GM12878 (cell line): Measurements from ENCODE around the gene RPL19. TPM values are rescaled to one million over a fixed set of nuclear protein-coding genes. Genes with fewer than 3 reads are reported as not detected.

Experiments
- ATAC-seq: fragments of 200-7000 bp; cut with Tn5 transposase; 3 replicates; pipeline ENCODE4 v1.9.1; 2020; ENCODE audit warnings: mild to moderate bottlenecking, moderate library complexity
- Bru-seq: library from RNA; stranded (reverse); fragments of 400-500 nt; gene quantifications from one replicate; lab custom pipeline; 2021; lab: Mats Ljungman, UMichigan
- BruChase-seq, 2 experiments: library from RNA; stranded (reverse); fragments of 400-500 nt; gene quantifications; one replicate each; lab custom pipeline; 2021; lab: Mats Ljungman, UMichigan
- BruUV-seq: library from RNA; stranded (reverse); fragments of 400-500 nt; replicated peaks from 2 replicates; lab custom pipeline; 2021; lab: Mats Ljungman, UMichigan
- CTCF ChIA-PET: fragments of 300-600 bp; sonication (Branson Sonifier 250); formaldehyde crosslinking; extraction: SDS; loops from one replicate; lab custom pipeline; 2021; ENCODE audit warnings: inconsistent platforms; lab: Yijun Ruan, JAX
- POLR2A ChIA-PET: fragments of 350-600 bp; formaldehyde crosslinking; extraction: SDS; loops from one replicate; lab custom pipeline; 2021; ENCODE audit warnings: inconsistent platforms; lab: Charles Lee
- RAD21 ChIA-PET: fragments of 300-600 bp; sonication (Branson Sonifier 250); formaldehyde crosslinking; loops from one replicate; lab custom pipeline; 2023; ENCODE audit warnings: antibody characterized with exemption; ENCODE audit not compliant: unreplicated experiment; lab: Charles Lee
- SMC1A ChIA-PET: fragments of 300-600 bp; sonication (Branson Sonifier 250); formaldehyde crosslinking; loops from one replicate; lab custom pipeline; 2023; ENCODE audit not compliant: unreplicated experiment, uncharacterized antibody; lab: Charles Lee
- DNase-seq: peaks from one replicate; pipeline ENCODE4 v3.0.0-alpha.2; 2011; ENCODE audit warnings: low read depth, low spot score
- FAIRE-seq: peaks from 3 replicates; lab custom pipeline; 2011; peaks lifted over from hg19 to GRCh38; lab: Jason Lieb, UNC
- H2AFZ ChIP-seq: 2 replicates; pipeline ENCODE4 v1.6.0; 2011; ENCODE audit warnings: low read depth, low read length, control low read depth; ENCODE audit not compliant: control insufficient read depth
- H3K27ac ChIP-seq: 2 replicates; pipeline ENCODE4 v1.5.1; 2011; ENCODE audit warnings: control low read depth; ENCODE audit not compliant: control insufficient read depth, insufficient read depth
- H3K27me3 ChIP-seq, 2 experiments: replicated peaks in 1 of 2; 2 replicates each; pipeline versions ENCODE4 v1.6.0 to v1.6.1; 2011; ENCODE audit warnings: low read length in 1 of 2; ENCODE audit not compliant: control insufficient read depth in 2 of 2, insufficient read depth in 2 of 2
- H3K36me3 ChIP-seq, 2 experiments: 2 replicates each; pipeline ENCODE4 v1.5.1; 2011; ENCODE audit warnings: low read length in 1 of 2; ENCODE audit not compliant: control insufficient read depth in 2 of 2, insufficient read depth in 2 of 2
- H3K4me1 ChIP-seq: 2 replicates; pipeline ENCODE4 v1.6.1; 2011; ENCODE audit warnings: mild to moderate bottlenecking, low read length, moderate library complexity, mixed read lengths; ENCODE audit not compliant: control insufficient read depth, insufficient read depth
- H3K4me2 ChIP-seq: 2 replicates; pipeline ENCODE4 v1.6.0; 2011; ENCODE audit warnings: control low read depth; ENCODE audit not compliant: control insufficient read depth, insufficient read depth
- H3K4me3 ChIP-seq: fragments of 200-600 bp; sonication (generic); 2 replicates; pipeline ENCODE4 v1.5.1; 2016
- H3K79me2 ChIP-seq: 2 replicates; pipeline ENCODE4 v1.6.0; 2011; ENCODE audit warnings: low read length; ENCODE audit not compliant: control insufficient read depth, insufficient read depth
- H3K9ac ChIP-seq: 2 replicates; pipeline ENCODE4 v1.8.0; 2011; ENCODE audit warnings: low read length, control low read depth, mixed read lengths; ENCODE audit not compliant: control insufficient read depth, insufficient read depth
- H3K9me3 ChIP-seq: replicated peaks from 3 replicates; pipeline ENCODE4 v1.5.1; 2011; ENCODE audit warnings: mild to moderate bottlenecking, low read length; ENCODE audit not compliant: control insufficient read depth, insufficient read depth
- H4K20me1 ChIP-seq: 2 replicates; pipeline ENCODE4 v1.6.0; 2011; ENCODE audit not compliant: control insufficient read depth, insufficient read depth
- ASH2L ChIP-seq: fragments of 300-600, 200-600 bp; sonication (generic); IDR thresholded peaks from 2 replicates; pipeline ENCODE4 v1.6.1; 2017; ENCODE audit warnings: low read depth, mild to moderate bottlenecking, borderline replicate concordance
- BHLHE40 ChIP-seq, 2 experiments: fragments of 450-650 bp in 1 of 2; IDR thresholded peaks; 2 replicates each; pipeline ENCODE4 v1.6.1; 2011 to 2017; ENCODE audit warnings: low read depth in 2 of 2, borderline replicate concordance in 1 of 2, improper control_type of control experiment in 1 of 2, low read length in 1 of 2, mild to moderate bottlenecking in 1 of 2
- CBFB ChIP-seq: IDR thresholded peaks from 2 replicates; pipeline ENCODE4 v1.6.1; 2016; ENCODE audit warnings: antibody characterized with exemption, low read depth
- CHD1 ChIP-seq: IDR thresholded peaks from 2 replicates; pipeline ENCODE4 v1.6.1; 2012; ENCODE audit warnings: low read depth, low read length, improper control_type of control experiment
- EZH2 ChIP-seq: IDR thresholded peaks from 2 replicates; pipeline ENCODE4 v1.6.1; 2012; ENCODE audit warnings: low read depth, mild to moderate bottlenecking, control low read depth, inconsistent platforms, low read length, borderline replicate concordance; ENCODE audit not compliant: control insufficient read depth
- IKZF1 ChIP-seq: fragments of 450-650 bp; conservative IDR thresholded peaks from 2 replicates; pipeline ENCODE4 v1.6.1; 2017; ENCODE audit warnings: antibody characterized with exemption, mild to moderate bottlenecking
- KDM1A ChIP-seq: fragments of 200-600 bp; sonication (generic); IDR thresholded peaks from 2 replicates; pipeline ENCODE4 v1.6.1; 2016; ENCODE audit warnings: borderline replicate concordance
- MEF2B ChIP-seq: fragments of 450-650 bp; IDR thresholded peaks from 2 replicates; pipeline ENCODE4 v1.6.1; 2018; ENCODE audit warnings: mild to moderate bottlenecking, moderate library complexity; ENCODE audit not compliant: partially characterized antibody, poor library complexity, severe bottlenecking
- MYC ChIP-seq: IDR thresholded peaks from 2 replicates; pipeline ENCODE4 v1.6.1; 2011; ENCODE audit warnings: mild to moderate bottlenecking, low read length, moderate library complexity, inconsistent platforms; ENCODE audit not compliant: insufficient read depth, insufficient replicate concordance, insufficient read length, severe bottlenecking
- RAD51 ChIP-seq: fragments of 450-650 bp; IDR thresholded peaks from 2 replicates; pipeline ENCODE4 v1.6.1; 2016; ENCODE audit warnings: moderate library complexity, mild to moderate bottlenecking, inconsistent platforms
- RUNX3 ChIP-seq: IDR thresholded peaks from 2 replicates; pipeline ENCODE4 v1.6.1; 2012; ENCODE audit warnings: low read length, inconsistent platforms
- SIX5 ChIP-seq: IDR thresholded peaks from 2 replicates; pipeline ENCODE4 v1.6.1; 2011; ENCODE audit warnings: mild to moderate bottlenecking, low read depth, low read length, moderate library complexity; ENCODE audit not compliant: severe bottlenecking
- SP1 ChIP-seq: IDR thresholded peaks from one replicate; pipeline ENCODE4 v1.6.1; 2011; ENCODE audit warnings: low read depth, low read length
- TCF3 ChIP-seq: IDR thresholded peaks from 2 replicates; pipeline ENCODE4 v1.6.1; 2012; ENCODE audit warnings: low read depth, mild to moderate bottlenecking, low read length, borderline replicate concordance; ENCODE audit not compliant: insufficient read depth
- ZNF207 ChIP-seq: fragments of 450-650 bp; IDR thresholded peaks from 2 replicates; pipeline ENCODE4 v1.6.1; 2014; ENCODE audit warnings: antibody characterized with exemption, mild to moderate bottlenecking, borderline replicate concordance
- ZNF217 ChIP-seq: fragments of 450-650 bp; IDR thresholded peaks from 2 replicates; pipeline ENCODE4 v1.6.1; 2017; ENCODE audit warnings: antibody characterized with exemption, mild to moderate bottlenecking
- ZNF384 ChIP-seq: IDR thresholded peaks from 2 replicates; pipeline ENCODE4 v1.6.1; 2012; ENCODE audit warnings: low read depth, mild to moderate bottlenecking, low read length, improper control_type of control experiment, borderline replicate concordance
- WGBS: methylation state at CpG from one replicate; pipeline ENCODE4 v1.1.6; 2016; ENCODE audit warnings: low lambda C conversion rate; ENCODE audit not compliant: insufficient replicate concordance, insufficient coverage; ENCODE audit errors: missing lambda C conversion rate; 5-methylcytosine and 5-hydroxymethylcytosine counted together
- in situ Hi-C: fragments of 300-500 bp; cut with MboI; formaldehyde crosslinking; loops from 9 replicates; pipeline ENCODE4 v1.14.3; 2018; ENCODE audit warnings: mixed read lengths
- intact Hi-C: fragments of 100-400 bp; cut with micrococcal nuclease; formaldehyde crosslinking; loops from one replicate; pipeline ENCODE4 v1.14.2; 2022; ENCODE audit not compliant: unreplicated experiment
- long read RNA-seq, 2 experiments: library from polyadenylated mRNA; unstranded; transcript quantifications; one replicate each; pipeline ENCODE4 v2.0.0, GENCODE V29; 2019 to 2020
- polyA minus RNA-seq, 3 experiments: library from RNA; depleted of rRNA, polyadenylated mRNA; stranded (reverse); fragments of >200 nt; gene quantifications; 2 replicates each; pipeline ENCODE4 v1.2.3, GENCODE V29; 2011
- polyA plus RNA-seq, 11 experiments: library from polyadenylated mRNA; depleted of rRNA in 4 of 11; unstranded in 6 of 11; stranded (reverse) in 5 of 11; fragments of >200 nt; fragmentation: Nextera tagmentation in 4 of 11; fragmentation: Illumina TruSeq in 1 of 11; extraction: Ambion mirVana in 4 of 11; extraction: Trizol in 1 of 11; gene quantifications; 1 replicate in 1 of 11; 2 replicates in 10 of 11; pipeline versions ENCODE4 v1.2.1 to v1.2.3, GENCODE V29; 2011 to 2016; ENCODE audit warnings: inconsistent platforms in 2 of 11, missing spikeins in 2 of 11, low read depth in 1 of 11
- total RNA-seq, 4 experiments: library from RNA; depleted of rRNA in 3 of 4; stranded (reverse); fragments of >200 nt in 3 of 4; fragmentation: Illumina TruSeq in 1 of 4; extraction: Trizol in 1 of 4; gene quantifications; 2 replicates each; pipeline versions ENCODE4 v1.2.1 to v1.2.3, GENCODE V29; 2013 to 2021

Gene RPL19
- total RNA-seq (2013; cell fraction: nucleolus; rRNA removed), result 258 and 286 TPM in 2 replicates
- total RNA-seq (2014; rRNA removed) (3,345 and 3,660 TPM in 2 replicates), total RNA-seq (2014; rRNA removed; fragmentation: Illumina TruSeq; extraction: Trizol) (4,424 and 4,557 TPM in 2 replicates), total RNA-seq (2021) (2,884 and 2,984 TPM in 2 replicates), polyA plus RNA-seq (2011; rRNA removed) (2,325 and 2,496 TPM in 2 replicates), polyA plus RNA-seq (2014; fragmentation: Illumina TruSeq; extraction: Trizol) (2,387 and 5,536 TPM in 2 replicates), polyA plus RNA-seq (2014; fragmentation: Nextera tagmentation; extraction: Ambion mirVana) (1,000 to 10,000 TPM; 4,826 to 5,082 TPM), polyA plus RNA-seq (2014; rRNA removed) (4,304 and 4,328 TPM in 2 replicates), polyA plus RNA-seq (2016; fragmentation: Nextera tagmentation; extraction: Ambion mirVana) (1,000 to 10,000 TPM; 1,862 to 1,965 TPM), polyA minus RNA-seq (2011; rRNA and poly(A)+ RNA removed) (917 and 1,360 TPM in 2 replicates), Bru-seq, nascent RNA (percentile 99 among the genes with signal in this experiment), BruChase-seq, experiment 1, labeled RNA remaining after a 6-hour chase (percentile 99 among the genes with signal in this experiment), BruChase-seq, experiment 2, labeled RNA remaining after a 2-hour chase (percentile 98 among the genes with signal in this experiment)
- polyA plus RNA-seq (2011; ENCODE audit: low read depth), result 2,420 TPM
- polyA plus RNA-seq (2011; cell fraction: cytosol; rRNA removed), result 3,209 and 3,744 TPM in 2 replicates
- 1,169 and 1,252 TPM in 2 replicates for polyA plus RNA-seq (2011; cell fraction: nucleus; rRNA removed)
- polyA plus RNA-seq (2012), result 3,096 and 4,247 TPM in 2 replicates
- polyA minus RNA-seq (2011; cell fraction: cytosol; rRNA and poly(A)+ RNA removed), result 437 and 484 TPM in 2 replicates
- 126 and 168 TPM in 2 replicates for polyA minus RNA-seq (2011; cell fraction: nucleus; rRNA and poly(A)+ RNA removed)
- long read RNA-seq, experiment 1, transcript RPL19-201 (6 exons, 737 nt), result major isoform, 1,402 of 1,804 reads
- long read RNA-seq, experiment 1, transcript RPL19-203 (6 exons, 1,051 nt), result minor isoform, 13 of 1,804 reads
- long read RNA-seq, experiment 1, partial matches to known transcripts, result 356 of 1,804 reads
- long read RNA-seq, experiment 1, other reads (novel, unspliced or antisense), result 30 of 1,804 reads
- long read RNA-seq, experiment 2, transcript RPL19-201 (6 exons, 737 nt), result major isoform, 4,243 of 4,528 reads
- long read RNA-seq, experiment 2, transcript RPL19-203 (6 exons, 1,051 nt), result minor isoform, 14 of 4,528 reads
- long read RNA-seq, experiment 2, transcript RPL19-204 (6 exons, 690 nt), result minor isoform, 9 of 4,528 reads
- long read RNA-seq, experiment 2, partial matches to known transcripts, result 237 of 4,528 reads
- long read RNA-seq, experiment 2, other reads (novel, unspliced or antisense), result 22 of 4,528 reads

DNA sequence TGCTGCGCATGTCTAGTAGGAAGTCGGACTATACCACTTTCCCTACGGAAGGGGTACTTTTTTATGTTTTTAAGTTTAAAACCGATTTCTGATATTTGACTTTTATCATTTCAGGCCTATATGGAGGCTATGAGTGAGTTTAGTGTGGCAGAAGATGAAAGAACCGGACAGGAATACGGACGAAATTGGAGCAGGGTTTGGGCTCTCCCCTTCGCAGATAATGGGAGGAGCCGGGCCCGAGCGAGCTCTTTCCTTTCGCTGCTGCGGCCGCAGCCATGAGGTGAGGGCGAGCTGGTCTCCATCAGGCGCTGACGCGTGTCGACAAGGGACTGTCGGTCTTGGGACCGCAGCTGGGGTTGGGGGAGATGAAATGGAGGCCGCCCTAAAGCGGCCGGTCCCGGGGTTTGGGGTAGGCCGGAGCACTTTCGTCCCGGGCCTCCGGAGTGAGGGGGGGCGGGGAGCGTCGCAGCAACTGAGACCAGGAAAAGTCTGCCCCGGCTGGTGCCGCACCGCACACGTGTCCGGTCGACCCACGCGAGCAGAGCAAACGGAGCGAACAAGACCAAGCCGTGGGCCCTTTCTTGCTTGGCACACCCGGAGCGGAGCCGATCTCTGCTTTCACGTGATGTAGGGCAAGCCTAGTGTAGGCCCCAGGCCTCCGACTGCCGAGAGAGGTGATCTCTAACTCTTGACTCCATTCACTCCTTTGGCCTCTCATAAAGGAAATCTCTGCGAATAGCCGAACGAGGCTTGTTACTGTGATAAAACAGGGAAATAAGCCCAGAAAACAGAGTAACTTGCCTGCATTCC lies at the start of gene RPL19:
Gene RPL19, plus strand, starts transcription at position 214 of the 810 bp plus-strand sequence. Its CDS starts 62 bp downstream, at position 276.
- RAD21 ChIA-PET, result interaction anchor here (0.6 to 3.0 kb wide), 12 partner anchors 9 to 716 kb away, joined by 3 to 18 read pairs (median 4); no protein-coding TSS in a partner anchor
- peak within 1 kb of the TSS; percentile 100 for H3K27ac ChIP-seq
- H3K27me3 ChIP-seq, result no peaks in the 10 kb centered on the region
- peaks cover 5% of the 10 kb centered on the region; the same call in 1 of the 2 replicates for H4K20me1 ChIP-seq
- H3K4me2 ChIP-seq, result peak within 1 kb of the TSS; percentile 70
- DNase-seq (no peak), ATAC-seq (peak; percentile 64), FAIRE-seq (no peak)
- POLR2A ChIA-PET, result interaction anchor here (0.6 to 1.6 kb wide), 14 partner anchors 9 to 774 kb away, joined by 3 to 10 read pairs (median 6); partner anchors contain the start of gene MED1
- no peaks in the 10 kb centered on the region for H3K9me3 ChIP-seq
- H3K4me3 ChIP-seq, result peak within 1 kb of the TSS; percentile 95
- WGBS, result 1% methylated on average over 52 of the region's 52 CpGs
- intact Hi-C loops, result no loop called here
- SMC1A ChIA-PET, result interaction anchor here (0.6 to 3.0 kb wide), 5 partner anchors 9 to 47 kb away, joined by 3 to 13 read pairs (median 6); no protein-coding TSS in a partner anchor
- no TSS peak for BruUV-seq
- peak within 1 kb of the TSS; percentile 97 for H3K9ac ChIP-seq
- H2AFZ ChIP-seq, result peak within 1 kb of the TSS; percentile 99
- H3K4me1 ChIP-seq, result peaks cover 27% of the 10 kb centered on the region
- in situ Hi-C loops, result no loop called here
- H3K79me2 ChIP-seq, result peaks cover 39% of the 10 kb centered on the region
- CTCF ChIA-PET, result interaction anchor here (0.6 to 10.9 kb wide), 18 partner anchors 9 to 454 kb away, joined by 3 to 658 read pairs (median 6); no protein-coding TSS in a partner anchor
- peaks cover 15 to 28% of the 10 kb centered on the region in 2 experiments for H3K36me3 ChIP-seq
- TF ChIP-seq SP1 (no peak), ZNF384 (no peak), EZH2 (no peak), CBFB (peak; percentile 96), IKZF1 (peak; percentile 42), SIX5 (peak; percentile 60), ASH2L (no peak), MYC (peak; percentile 91), RUNX3 (peak; percentile 47), MEF2B (peak; percentile 35), RAD51 (peak; percentile 8; the same call in 1 of the 2 replicates), BHLHE40 (IDR thresholded peaks at IDR 0.05; ENCODE audit: borderline replicate concordance in 1 of 2, low read depth in 2 of 2, low read length in 1 of 2) (peak; percentile 96 to 99), CHD1 (peak; percentile 99), KDM1A (no peak), ZNF217 (no peak), TCF3 (peak; percentile 3; the same call in 1 of the 2 replicates), ZNF207 (peak; percentile 87)
